ENCODE data around the gene IGFLR1. TPM values are rescaled to one million over a fixed set of nuclear protein-coding genes. Genes with fewer than 3 reads are reported as not detected.

IGFLR1 gene
- total RNA-seq (100 to 1,000 TPM in 2 of 5 donors, 10 to 100 TPM in 3; 54.7 to 123 (median 98.1) TPM), total RNA-seq (1.7 to 10.8 (median 3.7) reads per million in 29 experiments)
- total RNA-seq (2013) = 29.8 TPM

- no peaks in the 10 kb centered on the region for H3K9me3 Mint-ChIP-seq
- peaks cover 54 to 70% (median 65%) of the 10 kb centered on the region in 3 donors for H3K4me1 Mint-ChIP-seq
- ATAC-seq (replicated peaks in 1 of 4) (peak in 1 of 4 experiments; percentile 4), DNase-seq (peak; percentile 41 to 86 (median 60))
- 0% methylated on average over 6 of the region's 9 CpGs for WGBS (ENCODE audit: insufficient coverage)
- H3K9me3 ChIP-seq = no peaks in the 10 kb centered on the region
- CTCF ChIA-PET = no interaction called here
- H3K27me3 ChIP-seq (replicated peaks in 1 of 2; ENCODE audit: control insufficient read depth in 2 of 2, extremely low read depth in 1 of 2, insufficient read depth in 2 of 2, low read length in 1 of 2) = no peaks in the 10 kb centered on the region
- peak within 1 kb of the TSS; percentile 54 to 68 for H3K4me3 ChIP-seq (ENCODE audit: control insufficient read depth in 1 of 2, extremely low read depth in 1 of 2, low read length in 1 of 2)
- H3K36me3 Mint-ChIP-seq = peaks cover 14% of the 10 kb centered on the region
- POLR2A ChIA-PET = no interaction called here
- no peaks in the 10 kb centered on the region for H3K27me3 Mint-ChIP-seq
- H3K27ac Mint-ChIP-seq = peak within 1 kb of the TSS; percentile 99 to 100
- H3K4me1 ChIP-seq (ENCODE audit: control insufficient read depth in 1 of 2, extremely low read depth in 1 of 2, insufficient read depth in 2 of 2, low read length in 2 of 2) = peaks cover 19 to 76% of the 10 kb centered on the region in 2 experiments
- H3K27ac ChIP-seq (ENCODE audit: low read length) = peak within 1 kb of the TSS; percentile 87
- H3K36me3 ChIP-seq (ENCODE audit: control insufficient read depth in 2 of 2, extremely low read depth in 1 of 2, insufficient read depth in 1 of 2, low read length in 1 of 2) = peaks cover 0 to 22% of the 10 kb centered on the region in 2 donors
- H3K4me3 Mint-ChIP-seq = peak within 1 kb of the TSS; percentile 87 to 97 (median 88)
Measured at GRCh38 chr19:35742121-35742724, at the start of gene IGFLR1. Gene IGFLR1, minus strand, starts transcription at chr19:35742452. Its CDS starts 1,272 bp downstream, at chr19:35741180.

GRCh38 chr19:35791814-35792279 lies 49.6 kb upstream of the IGFLR1 start:
- Histone ChIP-seq H3K9me3 (no peaks in the 10 kb centered on the region), H3K27ac (ENCODE audit: low read length) (no peak overlapping the region), H3K4me1 (ENCODE audit: control insufficient read depth in 1 of 2, extremely low read depth in 1 of 2, insufficient read depth in 2 of 2, low read length in 2 of 2) (no peaks in the 10 kb centered on the region), H3K27me3 (replicated peaks in 1 of 2; ENCODE audit: control insufficient read depth in 2 of 2, extremely low read depth in 1 of 2, insufficient read depth in 2 of 2, low read length in 1 of 2) (peaks cover 5 to 43% of the 10 kb centered on the region in 2 experiments), H3K4me3 (ENCODE audit: control insufficient read depth in 1 of 2, extremely low read depth in 1 of 2, low read length in 1 of 2) (no peak overlapping the region), H3K36me3 (ENCODE audit: control insufficient read depth in 2 of 2, extremely low read depth in 1 of 2, insufficient read depth in 1 of 2, low read length in 1 of 2) (no peaks in the 10 kb centered on the region)
- ChIA-PET CTCF (no interaction called here), POLR2A (no interaction called here)
- ATAC-seq (replicated peaks in 1 of 4) (no peak), DNase-seq (no peak)
- H3K4me3 Mint-ChIP-seq = no peak overlapping the region
- WGBS (ENCODE audit: insufficient coverage) = 90% methylated on average over 5 of the region's 9 CpGs
- H3K27ac Mint-ChIP-seq = no peak overlapping the region
- no peaks in the 10 kb centered on the region for H3K36me3 Mint-ChIP-seq
- peaks cover 0 to 1% (median 0%) of the 10 kb centered on the region in 3 donors for H3K4me1 Mint-ChIP-seq
- peaks cover 14 to 16% of the 10 kb centered on the region in 2 donors for H3K27me3 Mint-ChIP-seq
- no peaks in the 10 kb centered on the region for H3K9me3 Mint-ChIP-seq

GRCh38 chr19:35790981-35791813 lies 48.9 kb upstream of the IGFLR1 start:
- CTCF ChIA-PET = no interaction called here
- POLR2A ChIA-PET = no interaction called here
- H3K27ac Mint-ChIP-seq = no peak overlapping the region
- H3K36me3 ChIP-seq (ENCODE audit: control insufficient read depth in 2 of 2, extremely low read depth in 1 of 2, insufficient read depth in 1 of 2, low read length in 1 of 2) = no peaks in the 10 kb centered on the region
- no peaks in the 10 kb centered on the region for H3K36me3 Mint-ChIP-seq
- H3K9me3 Mint-ChIP-seq = no peaks in the 10 kb centered on the region
- H3K27ac ChIP-seq (ENCODE audit: low read length) = no peak overlapping the region
- no peaks in the 10 kb centered on the region for H3K4me1 Mint-ChIP-seq
- ATAC-seq (replicated peaks in 1 of 4) (peak in 1 of 4 experiments; percentile 40), DNase-seq (peak in 2 of 35 experiments; percentile 9 to 20)
- peaks cover 5 to 37% of the 10 kb centered on the region in 2 experiments for H3K27me3 ChIP-seq (replicated peaks in 1 of 2; ENCODE audit: control insufficient read depth in 2 of 2, extremely low read depth in 1 of 2, insufficient read depth in 2 of 2, low read length in 1 of 2)
- H3K9me3 ChIP-seq = no peaks in the 10 kb centered on the region
- no peaks in the 10 kb centered on the region for H3K4me1 ChIP-seq (ENCODE audit: control insufficient read depth in 1 of 2, extremely low read depth in 1 of 2, insufficient read depth in 2 of 2, low read length in 2 of 2)
- peaks cover 8 to 10% of the 10 kb centered on the region in 2 donors for H3K27me3 Mint-ChIP-seq
- H3K4me3 ChIP-seq (ENCODE audit: control insufficient read depth in 1 of 2, extremely low read depth in 1 of 2, low read length in 1 of 2) = no peak overlapping the region
- 73% methylated on average over 20 of the region's 20 CpGs for WGBS (ENCODE audit: insufficient coverage)
- H3K4me3 Mint-ChIP-seq = no peak overlapping the region

GRCh38 chr19:35789978-35790944 lies 48.0 kb upstream of the IGFLR1 start:
- H3K27ac Mint-ChIP-seq = no peak overlapping the region
- Histone ChIP-seq H3K27ac (ENCODE audit: low read length) (no peak overlapping the region), H3K9me3 (no peaks in the 10 kb centered on the region), H3K4me3 (ENCODE audit: control insufficient read depth in 1 of 2, extremely low read depth in 1 of 2, low read length in 1 of 2) (no peak overlapping the region), H3K4me1 (ENCODE audit: control insufficient read depth in 1 of 2, extremely low read depth in 1 of 2, insufficient read depth in 2 of 2, low read length in 2 of 2) (no peaks in the 10 kb centered on the region), H3K36me3 (ENCODE audit: control insufficient read depth in 2 of 2, extremely low read depth in 1 of 2, insufficient read depth in 1 of 2, low read length in 1 of 2) (peaks cover 0 to 8% of the 10 kb centered on the region in 2 donors), H3K27me3 (replicated peaks in 1 of 2; ENCODE audit: control insufficient read depth in 2 of 2, extremely low read depth in 1 of 2, insufficient read depth in 2 of 2, low read length in 1 of 2) (peaks cover 0 to 30% of the 10 kb centered on the region in 2 experiments)
- CTCF ChIA-PET = no interaction called here
- no peak overlapping the region for H3K4me3 Mint-ChIP-seq
- POLR2A ChIA-PET = no interaction called here
- H3K27me3 Mint-ChIP-seq = peaks cover 4 to 5% of the 10 kb centered on the region in 2 donors
- DNase-seq = no peak
- ATAC-seq (replicated peaks in 1 of 4) = peak in 1 of 4 experiments; percentile 11
- no peaks in the 10 kb centered on the region for H3K4me1 Mint-ChIP-seq
- H3K9me3 Mint-ChIP-seq = no peaks in the 10 kb centered on the region
- WGBS (ENCODE audit: insufficient coverage) = 85% methylated on average over 16 of the region's 19 CpGs
- peaks cover 3% of the 10 kb centered on the region for H3K36me3 Mint-ChIP-seq

GRCh38 chr19:35789195-35789977 lies 47.1 kb upstream of the IGFLR1 start:
- Histone ChIP-seq H3K27ac (ENCODE audit: low read length) (no peak overlapping the region), H3K27me3 (replicated peaks in 1 of 2; ENCODE audit: control insufficient read depth in 2 of 2, extremely low read depth in 1 of 2, insufficient read depth in 2 of 2, low read length in 1 of 2) (peaks cover 0 to 30% of the 10 kb centered on the region in 2 experiments), H3K36me3 (ENCODE audit: control insufficient read depth in 2 of 2, extremely low read depth in 1 of 2, insufficient read depth in 1 of 2, low read length in 1 of 2) (peaks cover 0 to 11% of the 10 kb centered on the region in 2 donors), H3K4me3 (ENCODE audit: control insufficient read depth in 1 of 2, extremely low read depth in 1 of 2, low read length in 1 of 2) (no peak overlapping the region), H3K4me1 (ENCODE audit: control insufficient read depth in 1 of 2, extremely low read depth in 1 of 2, insufficient read depth in 2 of 2, low read length in 2 of 2) (no peaks in the 10 kb centered on the region), H3K9me3 (no peaks in the 10 kb centered on the region)
- Mint-ChIP-seq H3K36me3 (peaks cover 3% of the 10 kb centered on the region), H3K9me3 (no peaks in the 10 kb centered on the region), H3K27ac (no peak overlapping the region), H3K4me1 (no peaks in the 10 kb centered on the region), H3K27me3 (peaks cover 4 to 5% of the 10 kb centered on the region in 2 donors), H3K4me3 (no peak overlapping the region)
- ATAC-seq (replicated peaks in 1 of 4) (no peak), DNase-seq (no peak)
- POLR2A ChIA-PET = no interaction called here
- WGBS (ENCODE audit: insufficient coverage) = 86% methylated on average over 8 of the region's 11 CpGs
- CTCF ChIA-PET = no interaction called here

All from T-cell (primary cell).